HEK293 (cell line): Measurements from ENCODE around the gene ATP5F1D.
A peak's percentile ranks its signal among the peaks of the same experiment; 100 is the strongest.

ENCODE experiments used
- CTCF ChIP-seq: fragments of 450-650 bp; formaldehyde crosslinking; IDR thresholded peaks from 2 replicates; pipeline ENCODE4 v1.5.1; 2016; ENCODE audit warnings: missing biosample characterization, missing genetic modification characterization
- GFI1B ChIP-seq: fragments of 450-650 bp; formaldehyde crosslinking; IDR thresholded peaks from 2 replicates; pipeline ENCODE4 v1.5.1; 2016; ENCODE audit warnings: missing biosample characterization, missing genetic modification characterization
- GLI2 ChIP-seq: fragments of 450-650 bp; formaldehyde crosslinking; IDR thresholded peaks from 2 replicates; pipeline ENCODE4; 2017; ENCODE audit warnings: missing biosample characterization, missing genetic modification characterization, low read depth, borderline replicate concordance
- HOXA7 ChIP-seq: sonication (generic); formaldehyde crosslinking; IDR thresholded peaks from 2 replicates; pipeline ENCODE4 v1.8.1; 2022; ENCODE audit warnings: missing genetic modification reagents, borderline replicate concordance
- HOXD13 ChIP-seq: sonication (generic); formaldehyde crosslinking; IDR thresholded peaks from 2 replicates; pipeline ENCODE4 v1.8.0; 2022; ENCODE audit warnings: missing genetic modification reagents, borderline replicate concordance
- KLF1 ChIP-seq: fragments of 450-650 bp; formaldehyde crosslinking; IDR thresholded peaks from 2 replicates; pipeline ENCODE4 v1.5.1; 2016; ENCODE audit warnings: missing biosample characterization, missing genetic modification characterization
- KLF9 ChIP-seq: fragments of 450-650 bp; formaldehyde crosslinking; IDR thresholded peaks from 2 replicates; pipeline ENCODE4 v1.5.1; 2016; ENCODE audit warnings: missing biosample characterization, missing genetic modification characterization, low read depth
- OSR2 ChIP-seq: fragments of 450-650 bp; formaldehyde crosslinking; IDR thresholded peaks from 2 replicates; pipeline ENCODE4 v1.5.1; 2016; ENCODE audit warnings: missing biosample characterization, missing genetic modification characterization
- PRDM1 ChIP-seq: fragments of 450-650 bp; formaldehyde crosslinking; IDR thresholded peaks from 2 replicates; pipeline ENCODE4; 2016; ENCODE audit warnings: missing biosample characterization, missing genetic modification characterization
- ZFHX2 ChIP-seq: fragments of 450-650 bp; formaldehyde crosslinking; conservative IDR thresholded peaks from 2 replicates; pipeline ENCODE4 v1.5.1; 2016; ENCODE audit warnings: missing biosample characterization, missing genetic modification characterization
- ZNF140 ChIP-seq: fragments of 450-650 bp; formaldehyde crosslinking; IDR thresholded peaks from 2 replicates; pipeline ENCODE4 v1.5.1; 2016; ENCODE audit warnings: missing biosample characterization, missing genetic modification characterization
- ZNF239 ChIP-seq: fragments of 450-650 bp; formaldehyde crosslinking; IDR thresholded peaks from 2 replicates; pipeline ENCODE4 v1.5.1; 2016; ENCODE audit warnings: missing biosample characterization, missing genetic modification characterization
- ZNF302 ChIP-seq: fragments of 450-650 bp; formaldehyde crosslinking; IDR thresholded peaks from 2 replicates; pipeline ENCODE4 v1.5.1; 2016; ENCODE audit warnings: missing biosample characterization, missing genetic modification characterization, low read depth
- ZNF404 ChIP-seq: fragments of 450-650 bp; formaldehyde crosslinking; IDR thresholded peaks from 2 replicates; pipeline ENCODE4 v1.5.1; 2017; ENCODE audit warnings: missing biosample characterization, missing genetic modification characterization
- ZNF433 ChIP-seq: fragments of 450-650 bp; formaldehyde crosslinking; IDR thresholded peaks from 2 replicates; pipeline ENCODE4 v1.5.1; 2016; ENCODE audit warnings: missing biosample characterization, missing genetic modification characterization, low read depth
- ZNF449 ChIP-seq: fragments of 450-650 bp; formaldehyde crosslinking; IDR thresholded peaks from 2 replicates; pipeline ENCODE4 v1.5.1; 2017; ENCODE audit warnings: missing biosample characterization, mild to moderate bottlenecking, missing genetic modification characterization, moderate library complexity
- ZNF501 ChIP-seq: fragments of 450-650 bp; formaldehyde crosslinking; IDR thresholded peaks from 2 replicates; pipeline ENCODE4 v1.5.1; 2016; ENCODE audit warnings: missing biosample characterization, missing genetic modification characterization
- ZNF521 ChIP-seq: fragments of 450-650 bp; formaldehyde crosslinking; IDR thresholded peaks from 2 replicates; pipeline ENCODE4 v1.5.1; 2017; ENCODE audit warnings: missing biosample characterization, mild to moderate bottlenecking, missing genetic modification characterization
- ZNF529 ChIP-seq: fragments of 450-650 bp; formaldehyde crosslinking; IDR thresholded peaks from 2 replicates; pipeline ENCODE4 v1.5.1; 2017; ENCODE audit warnings: missing genetic modification characterization, missing biosample characterization; ENCODE audit not compliant: insufficient replicate concordance
- ZNF544 ChIP-seq: fragments of 450-650 bp; formaldehyde crosslinking; IDR thresholded peaks from 2 replicates; pipeline ENCODE4 v1.5.0; 2017; ENCODE audit warnings: missing biosample characterization, missing genetic modification characterization
- ZNF549 ChIP-seq: fragments of 450-650 bp; IDR thresholded peaks from 2 replicates; pipeline ENCODE4 v1.5.1; 2018; ENCODE audit warnings: missing biosample characterization, missing genetic modification characterization, mild to moderate bottlenecking, inconsistent platforms, moderate library complexity
- ZNF623 ChIP-seq: fragments of 450-650 bp; formaldehyde crosslinking; IDR thresholded peaks from 2 replicates; pipeline ENCODE4 v1.5.1; 2016; ENCODE audit warnings: missing biosample characterization, missing genetic modification characterization
- ZNF747 ChIP-seq: fragments of 450-650 bp; formaldehyde crosslinking; IDR thresholded peaks from 2 replicates; pipeline ENCODE4 v1.5.1; 2016; ENCODE audit warnings: missing biosample characterization, missing genetic modification characterization
- ZNF76 ChIP-seq: fragments of 450-650 bp; formaldehyde crosslinking; IDR thresholded peaks from 2 replicates; pipeline ENCODE4; 2016; ENCODE audit warnings: low read depth, missing biosample characterization, missing genetic modification characterization, borderline replicate concordance
- ZNF768 ChIP-seq: fragments of 450-650 bp; formaldehyde crosslinking; IDR thresholded peaks from 2 replicates; pipeline ENCODE4 v1.5.1; 2018; ENCODE audit warnings: missing biosample characterization, mild to moderate bottlenecking, missing genetic modification characterization
- ZNF776 ChIP-seq: fragments of 450-650 bp; formaldehyde crosslinking; IDR thresholded peaks from 2 replicates; pipeline ENCODE4 v1.5.0; 2017; ENCODE audit warnings: missing biosample characterization, missing genetic modification characterization, borderline replicate concordance
- ZNF777 ChIP-seq: fragments of 450-650 bp; formaldehyde crosslinking; IDR thresholded peaks from 2 replicates; pipeline ENCODE4 v1.5.1; 2017; ENCODE audit warnings: missing biosample characterization, missing genetic modification characterization, borderline replicate concordance
- ZNF792 ChIP-seq: fragments of 450-650 bp; formaldehyde crosslinking; IDR thresholded peaks from 2 replicates; pipeline ENCODE4 v1.5.1; 2016; ENCODE audit warnings: missing biosample characterization, missing genetic modification characterization
- ZNF830 ChIP-seq: fragments of 450-650 bp; IDR thresholded peaks from 2 replicates; pipeline ENCODE4 v1.5.0; 2018; ENCODE audit warnings: missing biosample characterization, missing genetic modification characterization, low read depth, mild to moderate bottlenecking, moderate library complexity
- ZSCAN16 ChIP-seq: fragments of 450-650 bp; formaldehyde crosslinking; IDR thresholded peaks from 2 replicates; pipeline ENCODE4 v1.5.1; 2016; ENCODE audit warnings: missing biosample characterization, missing genetic modification characterization
- ZSCAN30 ChIP-seq: fragments of 450-650 bp; IDR thresholded peaks from 2 replicates; pipeline ENCODE4 v1.5.1; 2018; ENCODE audit warnings: missing biosample characterization, mild to moderate bottlenecking, missing genetic modification characterization, moderate library complexity
- TF ChIP-seq, protein P1 (sequence below): fragments of 450-650 bp; formaldehyde crosslinking; IDR thresholded peaks from 2 replicates; pipeline ENCODE4 v1.5.1; 2017; ENCODE audit warnings: missing biosample characterization, missing genetic modification characterization
- TF ChIP-seq, protein P2 (sequence below): fragments of 450-650 bp; formaldehyde crosslinking; IDR thresholded peaks from 2 replicates; pipeline ENCODE4 v1.5.1; 2016; ENCODE audit warnings: missing biosample characterization, missing genetic modification characterization, borderline replicate concordance

The ATP5F1D gene

GRCh38 chr19:1249298-1249989, 7.9 kb downstream of the ATP5F1D start (continued):
- no peak for TF ChIP-seq ZNF501 (tag by site-specific recombination)
- no peak for TF ChIP-seq ZNF549 (tag by site-specific recombination)
- TF ChIP-seq ZNF404 (tag by site-specific recombination): no peak
- TF ChIP-seq HOXD13: no peak
- peak; percentile 19; the same call in 1 of the 2 replicates for TF ChIP-seq CTCF (tag by site-specific recombination)
- TF ChIP-seq ZNF140 (tag by site-specific recombination): no peak
- no peak for TF ChIP-seq ZNF776 (tag by site-specific recombination)
- TF ChIP-seq, protein P1, sequence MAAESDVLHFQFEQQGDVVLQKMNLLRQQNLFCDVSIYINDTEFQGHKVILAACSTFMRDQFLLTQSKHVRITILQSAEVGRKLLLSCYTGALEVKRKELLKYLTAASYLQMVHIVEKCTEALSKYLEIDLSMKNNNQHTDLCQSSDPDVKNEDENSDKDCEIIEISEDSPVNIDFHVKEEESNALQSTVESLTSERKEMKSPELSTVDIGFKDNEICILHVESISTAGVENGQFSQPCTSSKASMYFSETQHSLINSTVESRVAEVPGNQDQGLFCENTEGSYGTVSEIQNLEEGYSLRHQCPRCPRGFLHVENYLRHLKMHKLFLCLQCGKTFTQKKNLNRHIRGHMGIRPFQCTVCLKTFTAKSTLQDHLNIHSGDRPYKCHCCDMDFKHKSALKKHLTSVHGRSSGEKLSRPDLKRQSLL (tag by site-specific recombination): no peak
- no peak for TF ChIP-seq ZSCAN16
- no peak for TF ChIP-seq ZNF521 (tag by site-specific recombination)
- no peak for TF ChIP-seq ZNF76
- no peak for TF ChIP-seq GLI2 (tag by site-specific recombination)
- peak; percentile 84 for TF ChIP-seq KLF9 (tag by site-specific recombination)
- TF ChIP-seq ZNF544 (tag by site-specific recombination): no peak
- no peak for TF ChIP-seq GFI1B (tag by site-specific recombination)
- no peak; the same call in 1 of the 2 replicates for TF ChIP-seq ZFHX2 (tag by site-specific recombination)
- no peak for TF ChIP-seq OSR2 (tag by site-specific recombination)
- peak; percentile 87 for TF ChIP-seq ZSCAN30 (tag by site-specific recombination)
- TF ChIP-seq ZNF302: no peak
- no peak for TF ChIP-seq ZNF777 (tag by site-specific recombination)
- no peak for TF ChIP-seq ZNF792 (tag by site-specific recombination)
- TF ChIP-seq ZNF623 (tag by site-specific recombination): no peak
- TF ChIP-seq ZNF768 (tag by site-specific recombination): no peak
- TF ChIP-seq PRDM1 (tag by site-specific recombination): peak; percentile 85
- TF ChIP-seq, protein P2, sequence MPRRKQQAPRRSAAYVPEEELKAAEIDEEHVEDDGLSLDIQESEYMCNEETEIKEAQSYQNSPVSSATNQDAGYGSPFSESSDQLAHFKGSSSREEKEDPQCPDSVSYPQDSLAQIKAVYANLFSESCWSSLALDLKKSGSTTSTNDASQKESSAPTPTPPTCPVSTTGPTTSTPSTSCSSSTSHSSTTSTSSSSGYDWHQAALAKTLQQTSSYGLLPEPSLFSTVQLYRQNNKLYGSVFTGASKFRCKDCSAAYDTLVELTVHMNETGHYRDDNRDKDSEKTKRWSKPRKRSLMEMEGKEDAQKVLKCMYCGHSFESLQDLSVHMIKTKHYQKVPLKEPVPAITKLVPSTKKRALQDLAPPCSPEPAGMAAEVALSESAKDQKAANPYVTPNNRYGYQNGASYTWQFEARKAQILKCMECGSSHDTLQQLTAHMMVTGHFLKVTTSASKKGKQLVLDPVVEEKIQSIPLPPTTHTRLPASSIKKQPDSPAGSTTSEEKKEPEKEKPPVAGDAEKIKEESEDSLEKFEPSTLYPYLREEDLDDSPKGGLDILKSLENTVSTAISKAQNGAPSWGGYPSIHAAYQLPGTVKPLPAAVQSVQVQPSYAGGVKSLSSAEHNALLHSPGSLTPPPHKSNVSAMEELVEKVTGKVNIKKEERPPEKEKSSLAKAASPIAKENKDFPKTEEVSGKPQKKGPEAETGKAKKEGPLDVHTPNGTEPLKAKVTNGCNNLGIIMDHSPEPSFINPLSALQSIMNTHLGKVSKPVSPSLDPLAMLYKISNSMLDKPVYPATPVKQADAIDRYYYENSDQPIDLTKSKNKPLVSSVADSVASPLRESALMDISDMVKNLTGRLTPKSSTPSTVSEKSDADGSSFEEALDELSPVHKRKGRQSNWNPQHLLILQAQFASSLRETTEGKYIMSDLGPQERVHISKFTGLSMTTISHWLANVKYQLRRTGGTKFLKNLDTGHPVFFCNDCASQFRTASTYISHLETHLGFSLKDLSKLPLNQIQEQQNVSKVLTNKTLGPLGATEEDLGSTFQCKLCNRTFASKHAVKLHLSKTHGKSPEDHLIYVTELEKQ (tag by site-specific recombination): no peak
- no peak for TF ChIP-seq ZNF529 (tag by site-specific recombination)
- no peak for TF ChIP-seq ZNF433 (tag by site-specific recombination)
- TF ChIP-seq KLF1 (tag by site-specific recombination): peak; percentile 40
- TF ChIP-seq ZNF449 (tag by site-specific recombination): no peak
- no peak for TF ChIP-seq ZNF747 (tag by site-specific recombination)
- TF ChIP-seq HOXA7 (CRISPR knock-in tag): no peak
- TF ChIP-seq ZNF239 (tag by site-specific recombination): no peak
- no peak for TF ChIP-seq ZNF830 (tag by site-specific recombination)
